ENCODE results near the gene LRFN5. TPM values are rescaled to one million over a fixed set of nuclear protein-coding genes. Genes with fewer than 3 reads are reported as not detected.

Gene LRFN5
- total and polyA plus RNA-seq, 10 of the 15 experiments (the other 5 are each of a cell fraction or from before 2014, with no cell fraction given), result 0.06 to 1.2 TPM; not detected in 8

DNA sequence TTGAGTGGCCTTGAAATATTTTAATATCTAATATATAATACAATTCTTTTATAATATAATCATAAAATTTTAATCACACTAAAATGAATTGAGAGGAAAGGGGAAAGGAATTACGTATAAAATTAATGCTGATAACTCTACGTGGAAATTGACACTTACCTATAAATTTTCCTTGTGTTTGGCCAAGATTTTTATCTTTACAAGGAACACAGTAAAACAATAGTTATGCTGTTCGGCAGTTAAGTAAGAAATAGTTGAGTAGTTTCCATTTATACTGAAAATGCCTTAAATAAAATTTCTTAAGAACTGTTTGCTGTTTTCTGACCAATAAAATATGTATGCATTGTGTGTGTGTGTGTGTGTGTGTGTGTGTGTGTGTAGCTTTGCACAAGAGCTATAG is 294.4 kb downstream of the LRFN5 start:
- TF ChIP-seq SREBF1 (IDR thresholded peaks at IDR 0.05; ENCODE audit: low read length), result no peak
- TF ChIP-seq, protein P1, sequence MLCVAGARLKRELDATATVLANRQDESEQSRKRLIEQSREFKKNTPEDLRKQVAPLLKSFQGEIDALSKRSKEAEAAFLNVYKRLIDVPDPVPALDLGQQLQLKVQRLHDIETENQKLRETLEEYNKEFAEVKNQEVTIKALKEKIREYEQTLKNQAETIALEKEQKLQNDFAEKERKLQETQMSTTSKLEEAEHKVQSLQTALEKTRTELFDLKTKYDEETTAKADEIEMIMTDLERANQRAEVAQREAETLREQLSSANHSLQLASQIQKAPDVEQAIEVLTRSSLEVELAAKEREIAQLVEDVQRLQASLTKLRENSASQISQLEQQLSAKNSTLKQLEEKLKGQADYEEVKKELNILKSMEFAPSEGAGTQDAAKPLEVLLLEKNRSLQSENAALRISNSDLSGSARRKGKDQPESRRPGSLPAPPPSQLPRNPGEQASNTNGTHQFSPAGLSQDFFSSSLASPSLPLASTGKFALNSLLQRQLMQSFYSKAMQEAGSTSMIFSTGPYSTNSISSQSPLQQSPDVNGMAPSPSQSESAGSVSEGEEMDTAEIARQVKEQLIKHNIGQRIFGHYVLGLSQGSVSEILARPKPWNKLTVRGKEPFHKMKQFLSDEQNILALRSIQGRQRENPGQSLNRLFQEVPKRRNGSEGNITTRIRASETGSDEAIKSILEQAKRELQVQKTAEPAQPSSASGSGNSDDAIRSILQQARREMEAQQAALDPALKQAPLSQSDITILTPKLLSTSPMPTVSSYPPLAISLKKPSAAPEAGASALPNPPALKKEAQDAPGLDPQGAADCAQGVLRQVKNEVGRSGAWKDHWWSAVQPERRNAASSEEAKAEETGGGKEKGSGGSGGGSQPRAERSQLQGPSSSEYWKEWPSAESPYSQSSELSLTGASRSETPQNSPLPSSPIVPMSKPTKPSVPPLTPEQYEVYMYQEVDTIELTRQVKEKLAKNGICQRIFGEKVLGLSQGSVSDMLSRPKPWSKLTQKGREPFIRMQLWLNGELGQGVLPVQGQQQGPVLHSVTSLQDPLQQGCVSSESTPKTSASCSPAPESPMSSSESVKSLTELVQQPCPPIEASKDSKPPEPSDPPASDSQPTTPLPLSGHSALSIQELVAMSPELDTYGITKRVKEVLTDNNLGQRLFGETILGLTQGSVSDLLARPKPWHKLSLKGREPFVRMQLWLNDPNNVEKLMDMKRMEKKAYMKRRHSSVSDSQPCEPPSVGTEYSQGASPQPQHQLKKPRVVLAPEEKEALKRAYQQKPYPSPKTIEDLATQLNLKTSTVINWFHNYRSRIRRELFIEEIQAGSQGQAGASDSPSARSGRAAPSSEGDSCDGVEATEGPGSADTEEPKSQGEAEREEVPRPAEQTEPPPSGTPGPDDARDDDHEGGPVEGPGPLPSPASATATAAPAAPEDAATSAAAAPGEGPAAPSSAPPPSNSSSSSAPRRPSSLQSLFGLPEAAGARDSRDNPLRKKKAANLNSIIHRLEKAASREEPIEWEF (IDR thresholded peaks at IDR 0.05; ENCODE audit: insufficient replicate concordance, low read depth, low read length), result no peak
- TF ChIP-seq E2F8 (IDR thresholded peaks at IDR 0.05; ENCODE audit: low read depth, partially characterized antibody), result no peak
- TF ChIP-seq, protein P2, sequence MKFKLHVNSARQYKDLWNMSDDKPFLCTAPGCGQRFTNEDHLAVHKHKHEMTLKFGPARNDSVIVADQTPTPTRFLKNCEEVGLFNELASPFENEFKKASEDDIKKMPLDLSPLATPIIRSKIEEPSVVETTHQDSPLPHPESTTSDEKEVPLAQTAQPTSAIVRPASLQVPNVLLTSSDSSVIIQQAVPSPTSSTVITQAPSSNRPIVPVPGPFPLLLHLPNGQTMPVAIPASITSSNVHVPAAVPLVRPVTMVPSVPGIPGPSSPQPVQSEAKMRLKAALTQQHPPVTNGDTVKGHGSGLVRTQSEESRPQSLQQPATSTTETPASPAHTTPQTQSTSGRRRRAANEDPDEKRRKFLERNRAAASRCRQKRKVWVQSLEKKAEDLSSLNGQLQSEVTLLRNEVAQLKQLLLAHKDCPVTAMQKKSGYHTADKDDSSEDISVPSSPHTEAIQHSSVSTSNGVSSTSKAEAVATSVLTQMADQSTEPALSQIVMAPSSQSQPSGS (IDR thresholded peaks at IDR 0.05; ENCODE audit: low read length), result no peak
- no peak for TF ChIP-seq PML (IDR thresholded peaks at IDR 0.05; ENCODE audit: low read length)
- Histone ChIP-seq H3K9me3 (replicated peaks; ENCODE audit: control insufficient read depth, insufficient read depth, low read length) (no peaks in the 10 kb centered on the region), H3K27me3 (replicated peaks in 1 of 2; ENCODE audit: control insufficient read depth in 2 of 2, insufficient read depth in 2 of 2, low read length in 1 of 2) (no peaks in the 10 kb centered on the region), H3K27ac (ENCODE audit: control insufficient read depth, insufficient read depth) (no peak overlapping the region), H3K4me2 (ENCODE audit: control insufficient read depth, insufficient read depth) (no peak overlapping the region), H3K36me3 (ENCODE audit: control insufficient read depth in 2 of 2, insufficient read depth in 2 of 2, low read length in 1 of 2) (no peaks in the 10 kb centered on the region), H3K4me3 (no peak overlapping the region), H3K9ac (ENCODE audit: control insufficient read depth, insufficient read depth, low read length) (no peak overlapping the region), H4K20me1 (ENCODE audit: control insufficient read depth, insufficient read depth) (no peaks in the 10 kb centered on the region), H3K4me1 (ENCODE audit: control insufficient read depth, insufficient read depth, low read length) (no peaks in the 10 kb centered on the region), H2AFZ (ENCODE audit: control insufficient read depth, low read depth, low read length) (no peak overlapping the region), H3K79me2 (ENCODE audit: control insufficient read depth, insufficient read depth, low read length) (no peaks in the 10 kb centered on the region)
- intact Hi-C loops (cut with micrococcal nuclease; ENCODE audit: unreplicated experiment) (no loop called here), in situ Hi-C loops (cut with MboI) (no loop called here)
- POLR2A ChIA-PET, result no interaction called here
- FAIRE-seq (no peak), ATAC-seq (no peak), DNase-seq (ENCODE audit: low read depth, low spot score) (no peak)
- CTCF ChIA-PET, result no interaction called here
- RAD21 ChIA-PET (ENCODE audit: unreplicated experiment), result no interaction called here
- BruUV-seq (replicated peaks), result no TSS peak
- WGBS (ENCODE audit: insufficient coverage, insufficient replicate concordance, low lambda C conversion rate, missing lambda C conversion rate), result 34% methylated on average over 3 of the region's 3 CpGs
- SMC1A ChIA-PET (ENCODE audit: uncharacterized antibody, unreplicated experiment), result no interaction called here

Measured in GM12878 (cell line).